GM12878 (cell line): ENCODE measurements around the gene RRAGD. TPM values are rescaled to one million over a fixed set of nuclear protein-coding genes. Genes with fewer than 3 reads are reported as not detected.

Experiments
- ATAC-seq: fragments of 200-7000 bp; cut with Tn5 transposase; 3 replicates; pipeline ENCODE4 v1.9.1; 2020; ENCODE audit warnings: mild to moderate bottlenecking, moderate library complexity
- BruUV-seq: library from RNA; stranded (reverse); fragments of 400-500 nt; replicated peaks from 2 replicates; lab custom pipeline; 2021; lab: Mats Ljungman, UMichigan
- CTCF ChIA-PET: fragments of 300-600 bp; sonication (Branson Sonifier 250); formaldehyde crosslinking; extraction: SDS; loops from one replicate; lab custom pipeline; 2021; ENCODE audit warnings: inconsistent platforms; lab: Yijun Ruan, JAX
- POLR2A ChIA-PET: fragments of 350-600 bp; formaldehyde crosslinking; extraction: SDS; loops from one replicate; lab custom pipeline; 2021; ENCODE audit warnings: inconsistent platforms; lab: Charles Lee
- RAD21 ChIA-PET: fragments of 300-600 bp; sonication (Branson Sonifier 250); formaldehyde crosslinking; loops from one replicate; lab custom pipeline; 2023; ENCODE audit warnings: antibody characterized with exemption; ENCODE audit not compliant: unreplicated experiment; lab: Charles Lee
- SMC1A ChIA-PET: fragments of 300-600 bp; sonication (Branson Sonifier 250); formaldehyde crosslinking; loops from one replicate; lab custom pipeline; 2023; ENCODE audit not compliant: unreplicated experiment, uncharacterized antibody; lab: Charles Lee
- DNase-seq: peaks from one replicate; pipeline ENCODE4 v3.0.0-alpha.2; 2011; ENCODE audit warnings: low read depth, low spot score
- FAIRE-seq: peaks from 3 replicates; lab custom pipeline; 2011; peaks lifted over from hg19 to GRCh38; lab: Jason Lieb, UNC
- H2AFZ ChIP-seq: 2 replicates; pipeline ENCODE4 v1.6.0; 2011; ENCODE audit warnings: low read depth, low read length, control low read depth; ENCODE audit not compliant: control insufficient read depth
- H3K27ac ChIP-seq: 2 replicates; pipeline ENCODE4 v1.5.1; 2011; ENCODE audit warnings: control low read depth; ENCODE audit not compliant: control insufficient read depth, insufficient read depth
- H3K27me3 ChIP-seq, 2 experiments: replicated peaks in 1 of 2; 2 replicates each; pipeline versions ENCODE4 v1.6.0 to v1.6.1; 2011; ENCODE audit warnings: low read length in 1 of 2; ENCODE audit not compliant: control insufficient read depth in 2 of 2, insufficient read depth in 2 of 2
- H3K36me3 ChIP-seq, 2 experiments: 2 replicates each; pipeline ENCODE4 v1.5.1; 2011; ENCODE audit warnings: low read length in 1 of 2; ENCODE audit not compliant: control insufficient read depth in 2 of 2, insufficient read depth in 2 of 2
- H3K4me1 ChIP-seq: 2 replicates; pipeline ENCODE4 v1.6.1; 2011; ENCODE audit warnings: mild to moderate bottlenecking, low read length, moderate library complexity, mixed read lengths; ENCODE audit not compliant: control insufficient read depth, insufficient read depth
- H3K4me2 ChIP-seq: 2 replicates; pipeline ENCODE4 v1.6.0; 2011; ENCODE audit warnings: control low read depth; ENCODE audit not compliant: control insufficient read depth, insufficient read depth
- H3K4me3 ChIP-seq: fragments of 200-600 bp; sonication (generic); 2 replicates; pipeline ENCODE4 v1.5.1; 2016
- H3K79me2 ChIP-seq: 2 replicates; pipeline ENCODE4 v1.6.0; 2011; ENCODE audit warnings: low read length; ENCODE audit not compliant: control insufficient read depth, insufficient read depth
- H3K9ac ChIP-seq: 2 replicates; pipeline ENCODE4 v1.8.0; 2011; ENCODE audit warnings: low read length, control low read depth, mixed read lengths; ENCODE audit not compliant: control insufficient read depth, insufficient read depth
- H3K9me3 ChIP-seq: replicated peaks from 3 replicates; pipeline ENCODE4 v1.5.1; 2011; ENCODE audit warnings: mild to moderate bottlenecking, low read length; ENCODE audit not compliant: control insufficient read depth, insufficient read depth
- H4K20me1 ChIP-seq: 2 replicates; pipeline ENCODE4 v1.6.0; 2011; ENCODE audit not compliant: control insufficient read depth, insufficient read depth
- CHD4 ChIP-seq: fragments of 200-600 bp; sonication (generic); IDR thresholded peaks from 2 replicates; pipeline ENCODE4 v1.6.1; 2016; ENCODE audit warnings: mild to moderate bottlenecking
- CREB1 ChIP-seq: IDR thresholded peaks from 2 replicates; pipeline ENCODE4 v1.6.1; 2012; ENCODE audit warnings: low read depth, mild to moderate bottlenecking, inconsistent platforms
- CTCF ChIP-seq, 3 experiments: IDR thresholded peaks in 2 of 3; conservative IDR thresholded peaks in 1 of 3; 2 replicates each; pipeline ENCODE4 v1.5.1; 2011; ENCODE audit warnings: low read depth in 3 of 3, low read length in 3 of 3, mild to moderate bottlenecking in 3 of 3, control low read depth in 2 of 3, moderate library complexity in 2 of 3, inconsistent platforms in 1 of 3, mixed read lengths in 1 of 3; ENCODE audit not compliant: control insufficient read depth in 2 of 3, insufficient read depth in 1 of 3; ENCODE audit errors: extremely low read depth in 1 of 3
- ESRRA ChIP-seq: IDR thresholded peaks from 2 replicates; pipeline ENCODE4 v1.6.1; 2012; ENCODE audit warnings: mild to moderate bottlenecking, low read length, improper control_type of control experiment
- KAT2A ChIP-seq: conservative IDR thresholded peaks from 2 replicates; pipeline ENCODE4 v1.6.1; 2011; ENCODE audit warnings: low read depth, low read length; ENCODE audit not compliant: control insufficient read depth
- MEF2A ChIP-seq: IDR thresholded peaks from 2 replicates; pipeline ENCODE4 v1.6.1; 2011; ENCODE audit warnings: low read depth, mild to moderate bottlenecking, low read length, moderate library complexity; ENCODE audit not compliant: insufficient read depth
- MEF2B ChIP-seq: fragments of 450-650 bp; IDR thresholded peaks from 2 replicates; pipeline ENCODE4 v1.6.1; 2018; ENCODE audit warnings: mild to moderate bottlenecking, moderate library complexity; ENCODE audit not compliant: partially characterized antibody, poor library complexity, severe bottlenecking
- NFXL1 ChIP-seq: fragments of 450-650 bp; IDR thresholded peaks from 2 replicates; pipeline ENCODE4 v1.6.1; 2017; ENCODE audit warnings: antibody characterized with exemption, mild to moderate bottlenecking, borderline replicate concordance
- PML ChIP-seq: IDR thresholded peaks from 2 replicates; pipeline ENCODE4 v1.6.1; 2012; ENCODE audit warnings: low read length, inconsistent platforms
- POLR2AphosphoS2 ChIP-seq: IDR thresholded peaks from 2 replicates; pipeline ENCODE4 v1.6.1; 2011; ENCODE audit warnings: low read depth, mild to moderate bottlenecking, low read length, improper control_type of control experiment, moderate library complexity
- RUNX3 ChIP-seq: IDR thresholded peaks from 2 replicates; pipeline ENCODE4 v1.6.1; 2012; ENCODE audit warnings: low read length, inconsistent platforms
- SIN3A ChIP-seq: IDR thresholded peaks from 2 replicates; pipeline ENCODE4 v1.6.1; 2012; ENCODE audit warnings: low read depth, low read length, improper control_type of control experiment
- SMC3 ChIP-seq: IDR thresholded peaks from 2 replicates; pipeline ENCODE4 v1.6.1; 2011; ENCODE audit warnings: low read length, improper control_type of control experiment, borderline replicate concordance
- STAT1 ChIP-seq: fragments of 450-650 bp; conservative IDR thresholded peaks from 2 replicates; pipeline ENCODE4 v1.6.1; 2014; ENCODE audit warnings: antibody characterized with exemption, mild to moderate bottlenecking
- TARDBP ChIP-seq: IDR thresholded peaks from 2 replicates; pipeline ENCODE4 v1.6.1; 2016; ENCODE audit warnings: borderline replicate concordance
- TCF12 ChIP-seq: IDR thresholded peaks from 2 replicates; pipeline ENCODE4 v1.6.1; 2011; ENCODE audit warnings: low read depth, mild to moderate bottlenecking, low read length
- ZNF274 ChIP-seq: IDR thresholded peaks from one replicate; pipeline ENCODE4 v1.8.0; 2011; ENCODE audit not compliant: insufficient read length, insufficient read depth
- WGBS: methylation state at CpG from one replicate; pipeline ENCODE4 v1.1.6; 2016; ENCODE audit warnings: low lambda C conversion rate; ENCODE audit not compliant: insufficient replicate concordance, insufficient coverage; ENCODE audit errors: missing lambda C conversion rate; 5-methylcytosine and 5-hydroxymethylcytosine counted together
- in situ Hi-C: fragments of 300-500 bp; cut with MboI; formaldehyde crosslinking; loops from 9 replicates; pipeline ENCODE4 v1.14.3; 2018; ENCODE audit warnings: mixed read lengths
- intact Hi-C: fragments of 100-400 bp; cut with micrococcal nuclease; formaldehyde crosslinking; loops from one replicate; pipeline ENCODE4 v1.14.2; 2022; ENCODE audit not compliant: unreplicated experiment
- polyA plus RNA-seq, 11 experiments: library from polyadenylated mRNA; depleted of rRNA in 4 of 11; unstranded in 6 of 11; stranded (reverse) in 5 of 11; fragments of >200 nt; fragmentation: Nextera tagmentation in 4 of 11; fragmentation: Illumina TruSeq in 1 of 11; extraction: Ambion mirVana in 4 of 11; extraction: Trizol in 1 of 11; gene quantifications; 1 replicate in 1 of 11; 2 replicates in 10 of 11; pipeline versions ENCODE4 v1.2.1 to v1.2.3, GENCODE V29; 2011 to 2016; ENCODE audit warnings: inconsistent platforms in 2 of 11, missing spikeins in 2 of 11, low read depth in 1 of 11
- total RNA-seq, 4 experiments: library from RNA; depleted of rRNA in 3 of 4; stranded (reverse); fragments of >200 nt in 3 of 4; fragmentation: Illumina TruSeq in 1 of 4; extraction: Trizol in 1 of 4; gene quantifications; 2 replicates each; pipeline versions ENCODE4 v1.2.1 to v1.2.3, GENCODE V29; 2013 to 2021
- TF ChIP-seq, protein P1 (sequence below): fragments of 450-650 bp; conservative IDR thresholded peaks from 2 replicates; pipeline ENCODE4 v1.6.1; 2017; ENCODE audit warnings: mild to moderate bottlenecking, moderate library complexity
- TF ChIP-seq, protein P2 (sequence below): IDR thresholded peaks from 2 replicates; pipeline ENCODE4 v1.6.1; 2011; ENCODE audit warnings: low read depth, mild to moderate bottlenecking, low read length, moderate library complexity, borderline replicate concordance; ENCODE audit errors: extremely low read depth

Gene RRAGD
- total and polyA plus RNA-seq, 10 of the 15 experiments (the other 5 are each of a cell fraction or from before 2014, with no cell fraction given) = 4.6 to 17.4 (median 8.5) TPM

- intact Hi-C loops = no loop called here
- H3K9me3 ChIP-seq = no peaks in the 10 kb centered on the region
- ATAC-seq (no peak), FAIRE-seq (no peak), DNase-seq (no peak)
- no peak for TF ChIP-seq STAT1
- no peak for TF ChIP-seq RUNX3
- TF ChIP-seq KAT2A = no peak
- TF ChIP-seq CHD4 = no peak
- TF ChIP-seq ESRRA = no peak
- TF ChIP-seq, protein P1, sequence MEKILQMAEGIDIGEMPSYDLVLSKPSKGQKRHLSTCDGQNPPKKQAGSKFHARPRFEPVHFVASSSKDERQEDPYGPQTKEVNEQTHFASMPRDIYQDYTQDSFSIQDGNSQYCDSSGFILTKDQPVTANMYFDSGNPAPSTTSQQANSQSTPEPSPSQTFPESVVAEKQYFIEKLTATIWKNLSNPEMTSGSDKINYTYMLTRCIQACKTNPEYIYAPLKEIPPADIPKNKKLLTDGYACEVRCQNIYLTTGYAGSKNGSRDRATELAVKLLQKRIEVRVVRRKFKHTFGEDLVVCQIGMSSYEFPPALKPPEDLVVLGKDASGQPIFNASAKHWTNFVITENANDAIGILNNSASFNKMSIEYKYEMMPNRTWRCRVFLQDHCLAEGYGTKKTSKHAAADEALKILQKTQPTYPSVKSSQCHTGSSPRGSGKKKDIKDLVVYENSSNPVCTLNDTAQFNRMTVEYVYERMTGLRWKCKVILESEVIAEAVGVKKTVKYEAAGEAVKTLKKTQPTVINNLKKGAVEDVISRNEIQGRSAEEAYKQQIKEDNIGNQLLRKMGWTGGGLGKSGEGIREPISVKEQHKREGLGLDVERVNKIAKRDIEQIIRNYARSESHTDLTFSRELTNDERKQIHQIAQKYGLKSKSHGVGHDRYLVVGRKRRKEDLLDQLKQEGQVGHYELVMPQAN = no peak
- TF ChIP-seq TARDBP = no peak
- no peak for TF ChIP-seq MEF2A
- TF ChIP-seq TCF12 = no peak
- no peak for TF ChIP-seq SMC3
- TF ChIP-seq CREB1 = no peak
- no peak for TF ChIP-seq POLR2AphosphoS2
- no peak for TF ChIP-seq MEF2B
- TF ChIP-seq SIN3A = no peak
- TF ChIP-seq, protein P2, sequence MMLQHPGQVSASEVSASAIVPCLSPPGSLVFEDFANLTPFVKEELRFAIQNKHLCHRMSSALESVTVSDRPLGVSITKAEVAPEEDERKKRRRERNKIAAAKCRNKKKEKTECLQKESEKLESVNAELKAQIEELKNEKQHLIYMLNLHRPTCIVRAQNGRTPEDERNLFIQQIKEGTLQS = no peak
- no peak for TF ChIP-seq CTCF (IDR thresholded peaks at IDR 0.05 in 2 of 3, conservative IDR thresholded peaks at IDR 0.05 in 1 of 3; ENCODE audit: control insufficient read depth in 2 of 3, extremely low read depth in 1 of 3, insufficient read depth in 1 of 3, low read depth in 3 of 3, low read length in 3 of 3)
- TF ChIP-seq NFXL1 = no peak
- TF ChIP-seq ZNF274 = no peak
- no peak for TF ChIP-seq PML
- ChIA-PET POLR2A (no interaction called here), SMC1A (no interaction called here), CTCF (interaction anchor here (1.0 kb wide), 1 partner anchor 54 kb away, joined by 3 read pairs; no protein-coding TSS in a partner anchor), RAD21 (no interaction called here)
- H3K27ac ChIP-seq = no peak overlapping the region
- no peaks in the 10 kb centered on the region for H3K79me2 ChIP-seq
- H3K4me1 ChIP-seq = peaks cover 4% of the 10 kb centered on the region; the same call in 1 of the 2 replicates
- no peak overlapping the region for H3K4me2 ChIP-seq
- H2AFZ ChIP-seq = no peak overlapping the region
- 94% methylated on average over 7 of the region's 7 CpGs for WGBS
- H3K36me3 ChIP-seq = no peaks in the 10 kb centered on the region
- no peak overlapping the region for H3K4me3 ChIP-seq
- in situ Hi-C loops = no loop called here
- BruUV-seq = no TSS peak
- H3K9ac ChIP-seq = no peak overlapping the region
- H4K20me1 ChIP-seq = no peaks in the 10 kb centered on the region
- H3K27me3 ChIP-seq = no peaks in the 10 kb centered on the region
These were observed 97.4 kb downstream of the RRAGD start for GRCh38 chr6:89314692-89315091.
